ENCODE data around the gene FHL2. TPM values are rescaled to one million over a fixed set of nuclear protein-coding genes. Genes with fewer than 3 reads are reported as not detected.

FHL2 gene
- total and polyA plus RNA-seq, 9 of the 15 experiments (the other 6 are each of a cell fraction or from before 2014, with no cell fraction given), result 7.5 to 33.1 (median 23.9) TPM

GRCh38 chr2:105337122-105338019, 61.5 kb downstream of the FHL2 start, which contains the start of gene C2orf49 (continued):
- TF ChIP-seq CHAMP1 (IDR thresholded peaks at IDR 0.05) (peak; percentile 77; the same call in 1 of the 2 replicates), SETDB1 (IDR thresholded peaks at IDR 0.05; ENCODE audit: low read length) (no peak), CEBPG (CRISPR knock-in tag; IDR thresholded peaks at IDR 0.05) (no peak), CEBPG (tag; conservative IDR thresholded peaks at IDR 0.05 in 1 of 2, IDR thresholded peaks at IDR 0.05 in 1 of 2) (no peak), UBTF (IDR thresholded peaks at IDR 0.05; ENCODE audit: borderline replicate concordance in 1 of 2, low read depth in 2 of 2, low read length in 2 of 2) (no peak), ZNF609 (CRISPR knock-in tag; IDR thresholded peaks at IDR 0.05; ENCODE audit: borderline replicate concordance) (no peak), GABPA (tag; conservative IDR thresholded peaks at IDR 0.05; ENCODE audit: low read depth) (peak; percentile 95), BRF1 (IDR thresholded peaks at IDR 0.05; ENCODE audit: borderline replicate concordance, extremely low read depth, insufficient read length) (no peak), ZNF717 (CRISPR knock-in tag; IDR thresholded peaks at IDR 0.05) (no peak), SAFB (IDR thresholded peaks at IDR 0.05; ENCODE audit: borderline replicate concordance, low read depth, low read length) (no peak), LEF1 (IDR thresholded peaks at IDR 0.05) (no peak), ZNF311 (CRISPR knock-in tag; IDR thresholded peaks at IDR 0.05) (no peak), CBX2 (IDR thresholded peaks at IDR 0.05; ENCODE audit: insufficient read depth, low read length, poor library complexity, severe bottlenecking) (no peak), RAD21 (CRISPR knock-in tag; conservative IDR thresholded peaks at IDR 0.05 in 1 of 2, IDR thresholded peaks at IDR 0.05 in 1 of 2) (0 out of 4 replicates have a peak, but pooled peaks of 1 of the 2 experiments have one; percentile 9), NCOA6 (IDR thresholded peaks at IDR 0.05) (no peak), RBM15 (IDR thresholded peaks at IDR 0.05; ENCODE audit: insufficient read depth, low read length) (no peak), PML (IDR thresholded peaks at IDR 0.05; ENCODE audit: low read length) (no peak; the same call in 1 of the 2 replicates)
